ENCODE measurements around the gene ERC1.

ERC1 gene

DNA sequence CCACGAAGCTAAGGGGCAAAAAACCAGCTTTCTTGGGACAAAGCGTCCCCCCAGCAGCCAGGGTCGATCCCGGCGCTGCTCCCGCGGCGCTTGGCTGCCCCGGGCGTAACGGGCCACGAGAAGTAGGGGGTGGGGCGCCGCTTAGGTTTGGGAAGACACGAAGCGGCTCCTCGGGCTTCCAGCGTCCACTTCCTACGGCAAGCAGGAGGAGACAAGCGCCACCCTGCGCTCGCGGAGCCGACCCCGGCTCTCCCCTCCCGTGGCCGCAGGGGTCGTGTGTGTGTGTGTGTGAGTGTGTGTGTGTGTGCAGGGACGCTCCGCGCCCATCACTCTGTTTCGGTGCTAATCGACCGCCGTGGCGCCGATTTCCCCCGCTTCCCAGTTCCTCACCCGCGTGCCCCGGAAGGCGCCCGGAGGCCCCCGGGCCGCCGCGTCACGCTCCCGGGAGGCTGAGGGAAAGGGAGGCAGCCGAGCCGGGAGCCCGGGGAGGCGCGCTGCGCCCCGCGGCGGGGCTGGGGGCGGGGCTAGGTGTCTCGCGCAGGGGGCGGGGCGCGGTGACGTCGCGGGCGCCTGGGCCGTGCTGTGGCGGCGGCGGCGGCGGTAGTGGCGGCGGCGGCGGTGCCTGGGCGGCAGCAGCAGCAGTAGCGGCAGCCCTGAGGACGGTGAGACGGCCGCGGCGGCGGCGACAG is at the start of gene ERC1:
TSS of gene ERC1 (plus strand) at position 563 of the 689 bp plus-strand sequence. CDS start 36,681 bp downstream, outside the sequence.
- DNase-seq (ENCODE audit: low read depth): peak; percentile 76

DNA sequence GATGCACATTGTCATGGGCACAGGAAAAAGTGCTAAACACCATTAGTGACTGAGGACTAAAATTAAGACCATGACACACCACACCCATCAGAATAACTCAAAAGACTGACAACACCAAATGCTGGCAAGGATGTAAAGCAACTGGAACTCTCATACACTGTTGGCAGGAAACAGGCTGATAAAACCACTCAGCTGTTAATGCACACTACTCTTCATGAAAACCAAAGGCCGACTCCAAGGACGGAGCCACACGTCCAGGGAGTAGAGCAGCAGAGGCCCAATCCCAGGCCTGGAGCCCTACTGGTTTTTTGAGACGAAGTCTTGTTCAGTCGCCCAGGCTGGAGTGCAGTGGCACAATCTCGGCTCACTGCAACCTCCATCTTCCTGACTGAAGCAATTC is 48.0 kb upstream of the ERC1 start:
- DNase-seq (ENCODE audit: low read depth): no peak

DNA sequence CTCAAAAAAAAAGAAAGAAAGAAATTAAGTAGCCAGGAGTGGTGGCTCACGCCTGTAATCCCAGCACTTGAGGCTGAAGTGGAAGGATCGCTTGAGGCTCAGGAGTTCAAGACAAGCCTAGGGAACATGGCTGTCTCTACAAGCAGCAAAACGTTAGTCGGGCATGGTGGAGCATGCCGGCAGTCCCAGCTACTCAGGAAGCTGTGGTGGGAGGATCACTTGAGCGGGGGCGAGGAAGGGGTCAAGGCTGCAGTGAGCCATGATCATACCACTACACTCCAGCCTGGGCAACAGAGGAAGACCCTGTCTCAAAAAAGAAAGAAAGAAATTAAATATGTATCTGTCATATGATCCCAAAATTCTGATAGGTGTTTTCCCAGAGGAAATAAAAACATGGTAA is 46.8 kb upstream of the ERC1 start:
- DNase-seq (ENCODE audit: low read depth): no peak

DNA sequence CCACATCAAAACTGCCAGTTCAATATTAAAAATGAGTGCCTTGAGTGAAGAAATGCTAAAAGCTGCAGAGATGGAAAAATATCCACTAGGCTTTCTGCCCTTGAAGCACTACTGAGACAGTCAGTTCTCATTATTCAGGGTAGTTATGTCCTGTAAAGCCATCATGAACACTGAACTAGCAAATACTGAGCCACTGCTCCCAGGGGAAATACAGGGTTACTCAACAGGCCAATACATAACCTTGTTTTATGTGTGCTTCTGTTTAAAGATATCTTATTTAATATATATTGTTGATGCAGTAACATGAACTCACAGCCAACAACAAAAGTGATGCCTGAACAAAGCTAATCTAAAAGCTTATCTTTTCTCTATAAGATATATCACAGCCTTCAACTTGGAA is 44.8 kb upstream of the ERC1 start:
- no peak for DNase-seq (ENCODE audit: low read depth)

DNA sequence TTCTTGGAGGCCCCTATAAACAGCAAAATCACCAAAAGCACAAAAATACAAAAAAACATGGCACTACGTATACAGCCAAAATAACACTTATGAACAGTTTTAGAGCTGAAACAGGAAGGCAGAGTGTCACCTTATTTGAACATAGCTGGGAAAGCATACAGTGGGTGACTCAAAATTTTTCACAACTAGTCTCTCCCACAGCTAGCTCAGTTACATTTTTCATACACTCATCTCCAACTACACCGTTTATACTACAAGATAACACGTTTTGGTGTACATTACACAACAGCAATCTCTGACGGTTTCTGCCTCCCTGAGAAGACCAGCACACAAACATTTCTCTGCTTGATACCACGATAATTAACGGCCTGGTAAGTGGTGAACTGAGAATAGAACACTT is 44.4 kb upstream of the ERC1 start:
- no peak for DNase-seq (ENCODE audit: low read depth)

DNA sequence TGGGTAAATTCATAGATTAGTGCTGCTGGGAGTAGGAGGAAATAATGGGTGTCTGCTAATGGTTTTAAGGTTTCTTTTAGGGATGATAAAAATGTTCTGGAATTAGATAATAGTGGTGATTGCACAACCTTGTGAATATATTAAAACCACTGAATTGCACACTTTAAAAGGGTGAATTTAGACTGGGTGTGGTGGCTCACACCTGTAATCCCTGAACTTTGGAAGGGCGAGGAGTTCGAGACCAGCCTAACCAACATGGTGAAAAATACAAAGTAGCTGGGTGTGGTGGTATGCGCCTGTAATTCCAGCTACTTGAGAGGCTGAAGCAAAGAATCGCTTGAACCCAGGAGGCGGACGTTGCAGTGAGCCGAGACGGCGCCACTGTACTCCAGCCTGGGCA is 42.8 kb upstream of the ERC1 start:
- no peak for DNase-seq (ENCODE audit: low read depth)

DNA sequence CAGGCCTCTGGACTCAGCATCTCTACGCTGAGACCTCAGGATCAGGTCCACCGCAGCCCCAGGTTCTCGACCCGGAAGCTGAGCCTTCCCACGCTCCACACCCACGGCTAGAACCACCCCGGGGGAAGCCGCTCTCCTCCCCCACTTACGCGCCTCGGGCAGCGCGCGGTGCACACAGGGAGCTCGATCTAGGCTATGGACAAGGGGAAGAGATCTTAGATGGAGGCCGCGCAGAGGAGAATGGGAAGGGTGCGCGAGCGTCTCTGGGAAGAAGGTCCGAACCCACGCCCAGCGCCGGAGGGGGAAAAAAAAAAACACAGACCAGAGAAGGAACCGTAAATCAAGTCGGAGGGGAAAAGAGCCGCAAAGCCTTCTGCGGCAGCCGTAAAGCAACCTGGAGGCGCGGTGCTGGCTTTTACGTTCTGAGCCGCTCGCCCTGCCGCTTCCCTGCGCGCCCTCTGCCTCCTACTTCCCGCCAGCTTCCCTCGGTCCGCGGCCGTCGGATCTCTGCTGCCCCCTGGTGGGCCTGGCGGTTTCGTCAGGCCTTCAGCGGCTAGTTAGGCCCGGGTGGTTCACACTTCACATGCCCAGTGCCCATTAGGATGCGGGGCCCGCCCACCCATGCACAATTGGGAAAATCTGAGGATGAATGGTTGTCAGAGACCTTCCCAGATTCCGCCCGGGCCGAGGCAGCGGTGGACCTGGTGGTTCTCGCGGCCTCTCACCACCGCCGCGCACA is 41.4 kb upstream of the ERC1 start, which contains the start of gene RAD52:
TSS of gene RAD52 (minus strand) at position 242 of the 739 bp plus-strand sequence. CDS start 16,636 bp downstream, outside the sequence.
- peak; percentile 95 for DNase-seq (ENCODE audit: low read depth)

DNA sequence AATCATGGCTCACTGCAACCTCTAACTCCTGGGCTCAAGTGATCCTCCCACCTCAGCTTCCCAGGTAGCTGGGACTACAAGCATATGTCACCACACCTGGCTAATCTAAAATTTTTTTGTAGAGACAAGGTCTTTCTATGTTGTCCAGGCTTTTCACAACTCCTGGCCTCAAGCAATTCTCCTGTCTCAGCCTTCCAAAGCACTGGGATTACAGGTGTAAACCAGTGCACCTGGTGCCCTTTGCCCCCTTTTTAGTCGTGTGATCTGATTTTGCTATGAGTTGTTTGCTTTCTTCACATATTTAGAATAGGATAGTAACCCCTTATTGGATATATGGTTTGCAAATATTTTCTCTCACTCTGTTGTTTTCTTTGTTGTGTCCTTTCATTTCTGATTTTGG is 39.8 kb upstream of the ERC1 start:
- DNase-seq (ENCODE audit: low read depth): no peak

DNA sequence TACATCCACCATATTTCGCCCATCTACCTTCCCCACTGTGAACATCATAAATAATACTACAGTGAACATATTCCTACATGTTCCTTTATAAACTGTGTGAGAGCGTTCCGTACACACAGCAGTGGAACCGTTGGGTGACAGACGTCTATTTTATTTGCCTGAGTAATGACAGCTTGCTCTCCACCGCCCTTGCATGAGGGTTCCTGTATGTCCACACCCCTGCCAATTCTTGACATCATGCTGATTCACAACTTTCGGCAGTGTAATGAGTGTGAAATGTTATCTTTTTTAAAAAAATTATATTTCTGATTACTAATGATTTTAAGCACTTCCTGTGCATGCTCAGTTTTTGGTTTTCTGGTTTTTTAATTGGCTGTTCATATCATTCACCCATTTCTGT is 37.2 kb upstream of the ERC1 start:
- no peak for DNase-seq (ENCODE audit: low read depth)

DNA sequence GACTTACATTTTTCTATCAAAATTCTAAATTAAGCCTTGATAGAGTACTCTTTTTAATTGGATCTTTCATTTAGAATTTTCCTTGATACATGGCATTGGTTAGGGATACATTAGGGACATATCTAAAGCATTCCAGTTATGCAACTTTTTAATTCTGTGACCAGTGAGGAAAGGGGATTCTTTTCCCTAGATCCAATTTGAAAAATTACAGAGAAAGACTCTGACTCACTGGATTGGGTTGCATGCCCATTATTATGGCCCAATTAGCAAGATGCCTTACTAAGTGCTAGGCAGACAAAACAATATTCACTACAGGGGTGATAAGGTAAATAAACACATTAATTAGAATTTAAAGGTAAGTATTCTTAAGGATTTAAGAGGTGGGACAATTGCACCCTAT is 36.3 kb upstream of the ERC1 start:
- no peak for DNase-seq (ENCODE audit: low read depth)

DNA sequence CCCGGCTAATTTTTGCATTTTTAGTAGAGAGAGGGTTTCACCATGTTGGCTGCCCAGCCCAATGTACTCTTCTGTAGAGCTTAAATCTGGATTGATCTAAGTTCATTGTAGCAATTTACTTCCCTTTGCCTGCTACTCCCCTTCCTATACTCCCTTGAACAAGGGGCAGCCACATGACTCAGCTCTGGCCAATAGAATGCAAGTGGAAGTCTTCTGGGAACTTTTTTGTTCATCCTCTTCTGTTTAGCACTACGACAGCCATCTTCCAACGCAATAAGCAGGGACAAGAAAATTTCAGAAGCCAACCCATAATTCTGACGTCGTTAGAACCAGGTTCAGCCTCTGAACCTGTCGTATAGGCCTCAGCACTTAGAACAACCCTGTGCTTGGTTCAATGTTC is 35.1 kb upstream of the ERC1 start:
- DNase-seq (ENCODE audit: low read depth): no peak

DNA sequence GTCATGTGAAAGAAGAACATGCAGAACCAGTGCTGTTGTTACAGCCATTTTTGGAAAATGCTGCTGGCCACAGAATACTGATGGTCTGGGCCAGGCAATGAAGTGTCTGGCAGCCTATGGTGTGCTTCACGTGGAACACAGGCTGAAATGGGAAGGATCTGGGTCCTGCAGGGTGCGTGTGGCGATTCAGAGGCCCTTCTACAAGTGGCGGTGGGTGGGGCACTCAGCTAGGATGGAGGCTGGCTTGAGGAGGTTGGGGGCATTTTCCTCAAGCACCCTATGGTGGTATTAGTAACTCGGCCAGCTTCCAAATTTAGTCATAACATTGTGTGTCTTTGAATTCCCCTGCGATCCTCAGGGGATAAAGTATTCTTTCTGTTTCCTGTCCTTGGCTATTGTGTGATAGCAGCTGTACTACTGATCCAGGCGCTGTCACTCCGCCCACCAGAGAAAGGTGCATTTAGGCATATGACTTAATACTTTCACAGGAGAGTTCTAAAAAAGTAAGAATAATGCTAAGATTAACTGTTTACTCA is 32.4 kb upstream of the ERC1 start:
- no peak for DNase-seq (ENCODE audit: low read depth)

DNA sequence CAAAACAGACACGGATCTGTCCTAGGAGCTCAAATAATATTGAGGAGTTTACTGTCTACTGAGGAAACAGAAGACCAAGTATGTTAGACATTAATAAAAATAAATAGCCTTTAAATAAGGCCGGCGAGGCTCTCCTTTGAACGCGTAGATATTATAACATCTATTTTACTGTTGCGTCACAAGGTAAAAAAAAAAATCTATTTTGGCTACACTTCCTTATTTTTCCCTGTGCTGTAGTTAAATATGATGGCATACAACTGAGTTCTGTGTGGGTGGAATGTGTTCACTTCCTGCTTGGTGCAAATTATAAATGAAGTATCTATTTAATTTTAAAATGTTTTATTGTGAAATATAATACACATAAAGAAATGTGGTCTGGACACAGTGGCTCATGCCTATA is 24.3 kb upstream of the ERC1 start:
- no peak for DNase-seq (ENCODE audit: low read depth)

DNA sequence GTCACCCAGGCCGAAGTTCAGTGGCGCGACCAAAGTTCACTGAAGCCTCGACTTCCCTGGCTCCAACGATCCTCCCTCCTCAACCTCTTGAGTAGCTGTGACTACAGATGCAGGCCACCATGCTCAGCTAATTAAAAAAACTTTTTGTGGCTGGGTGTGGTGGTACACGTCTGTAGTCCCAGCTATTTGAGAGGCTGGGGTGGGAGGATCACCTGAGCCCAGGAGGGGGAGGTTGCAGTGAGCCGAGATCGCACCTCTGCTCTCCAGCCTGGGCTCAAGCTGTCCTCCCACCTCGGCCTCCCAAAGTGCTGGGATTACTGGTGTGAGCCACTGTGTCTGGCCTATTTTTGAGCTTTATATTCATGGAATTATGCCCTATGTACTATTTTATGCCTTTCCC is 23.4 kb upstream of the ERC1 start:
- no peak for DNase-seq (ENCODE audit: low read depth)

DNA sequence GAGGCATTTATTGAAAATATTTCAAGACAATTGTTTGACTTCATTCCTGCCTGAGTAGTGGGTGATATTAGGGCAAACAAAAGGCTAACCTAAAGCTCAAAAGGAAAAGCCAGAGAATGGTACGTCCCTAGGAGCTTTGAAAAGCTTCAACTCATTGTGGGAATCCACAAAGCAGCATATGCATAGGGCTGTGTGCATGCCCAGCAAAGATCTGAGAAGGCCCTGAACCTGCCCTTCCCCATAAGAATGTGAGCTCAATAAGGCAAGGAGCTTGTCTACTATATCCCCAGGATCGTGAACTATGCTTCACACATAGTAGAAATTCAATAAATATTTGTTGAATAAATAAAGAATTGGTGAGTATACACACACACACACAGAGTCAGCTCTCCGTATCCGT is 22.5 kb upstream of the ERC1 start:
- no peak for DNase-seq (ENCODE audit: low read depth)

DNA sequence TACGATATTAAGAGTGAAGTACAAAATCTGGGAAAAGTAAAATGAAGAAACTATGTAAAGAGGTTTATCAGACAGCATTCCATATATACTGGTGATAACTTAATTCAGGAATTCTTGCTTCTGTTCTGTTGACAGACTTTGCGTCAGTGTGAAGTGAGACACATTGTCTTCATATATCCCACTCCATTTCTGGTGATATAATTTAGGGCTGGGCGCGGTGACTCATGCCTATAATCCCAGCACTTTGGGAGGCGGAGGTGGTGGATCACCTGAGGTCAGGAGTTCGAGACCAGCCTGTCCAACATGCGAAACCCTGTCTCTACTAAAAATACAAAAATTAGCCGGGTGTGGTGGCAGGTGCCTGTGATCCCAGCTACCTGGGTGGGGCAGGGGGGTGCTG is 21.2 kb upstream of the ERC1 start:
- no peak for DNase-seq (ENCODE audit: low read depth)

DNA sequence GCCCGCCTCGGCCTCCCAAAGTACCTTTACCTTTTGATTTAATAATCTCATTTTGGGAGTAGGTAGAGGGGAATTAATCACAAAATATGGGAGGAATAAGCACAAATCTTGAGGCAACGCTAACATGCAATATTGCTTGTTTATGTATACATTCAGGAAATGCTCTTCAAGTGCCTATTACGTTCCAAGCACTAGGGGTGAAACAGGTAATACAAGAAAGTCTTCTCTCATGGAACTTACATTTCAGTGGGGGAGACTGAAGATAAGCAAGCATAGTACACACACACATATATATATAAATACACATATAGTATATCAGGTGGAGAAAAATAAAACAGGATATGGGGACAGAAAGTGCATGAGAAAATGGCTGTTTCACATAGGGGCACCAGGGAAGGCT is 19.0 kb upstream of the ERC1 start:
- no peak for DNase-seq (ENCODE audit: low read depth)

DNA sequence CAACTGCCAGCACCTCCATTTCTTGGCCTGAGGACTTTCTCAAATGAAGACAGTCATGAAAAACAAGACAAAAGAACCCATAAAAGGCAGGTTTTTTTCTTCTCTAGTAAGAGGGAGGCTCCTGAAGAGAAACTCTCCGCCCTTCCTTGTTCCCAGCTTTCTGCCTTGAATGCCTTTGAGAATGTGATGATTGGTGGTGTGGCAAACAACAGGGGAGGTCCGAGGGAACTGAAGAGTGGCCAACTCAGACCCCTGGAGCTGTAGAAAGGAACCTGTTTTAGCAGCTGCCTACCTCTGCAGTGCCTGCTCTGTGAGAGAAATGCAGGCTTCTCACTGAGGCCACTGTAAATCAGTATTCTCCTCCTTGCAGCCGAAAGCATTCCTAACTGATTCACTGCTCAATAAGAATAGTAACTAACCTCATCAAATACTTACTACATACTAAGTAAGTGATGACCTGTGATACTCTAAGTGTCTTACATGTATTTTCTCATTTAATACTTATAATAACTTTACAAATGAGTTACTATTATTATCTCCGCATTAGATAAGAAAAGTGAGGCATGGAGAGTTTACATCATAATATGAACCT is 16.7 kb upstream of the ERC1 start:
- DNase-seq (ENCODE audit: low read depth): no peak

DNA sequence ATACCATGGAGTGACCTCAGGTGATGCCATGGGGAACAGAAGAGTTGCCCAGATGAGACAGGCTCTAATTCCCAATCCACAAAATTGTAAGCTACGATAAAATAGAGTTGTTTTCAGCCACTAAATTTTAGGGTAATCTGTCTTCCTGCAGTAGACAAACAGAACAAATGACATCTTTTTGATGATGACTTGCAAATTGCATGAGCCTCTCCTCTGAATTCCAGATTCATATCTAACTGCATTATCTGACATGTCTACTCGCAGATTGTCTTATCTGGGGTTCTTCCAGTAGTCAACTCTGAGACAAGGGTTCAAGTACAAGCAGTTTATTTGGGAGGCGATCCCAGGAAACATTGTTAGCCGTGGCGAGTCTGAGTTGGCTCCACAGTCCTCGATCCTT is 14.4 kb upstream of the ERC1 start:
- no peak for DNase-seq (ENCODE audit: low read depth)

DNA sequence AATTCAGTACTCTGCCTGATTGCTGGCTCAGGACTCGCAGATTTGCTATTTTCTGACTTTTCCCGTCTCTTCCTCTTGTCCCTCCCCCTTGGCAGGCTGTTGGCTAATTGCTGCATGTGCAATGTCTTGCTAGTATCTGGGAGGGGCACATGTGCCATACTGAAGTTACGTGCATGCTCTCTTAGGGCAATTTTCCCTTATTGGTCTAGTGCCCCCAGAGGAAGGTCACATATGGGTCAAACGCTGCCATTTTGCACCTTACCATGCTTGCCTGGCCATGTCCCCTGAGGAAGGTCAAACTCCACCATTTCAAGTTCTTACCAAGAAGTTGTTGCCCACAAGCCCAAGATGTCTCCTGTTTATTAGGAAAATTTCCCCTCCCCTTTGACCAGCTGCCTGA is 13.9 kb upstream of the ERC1 start:
- no peak for DNase-seq (ENCODE audit: low read depth)

DNA sequence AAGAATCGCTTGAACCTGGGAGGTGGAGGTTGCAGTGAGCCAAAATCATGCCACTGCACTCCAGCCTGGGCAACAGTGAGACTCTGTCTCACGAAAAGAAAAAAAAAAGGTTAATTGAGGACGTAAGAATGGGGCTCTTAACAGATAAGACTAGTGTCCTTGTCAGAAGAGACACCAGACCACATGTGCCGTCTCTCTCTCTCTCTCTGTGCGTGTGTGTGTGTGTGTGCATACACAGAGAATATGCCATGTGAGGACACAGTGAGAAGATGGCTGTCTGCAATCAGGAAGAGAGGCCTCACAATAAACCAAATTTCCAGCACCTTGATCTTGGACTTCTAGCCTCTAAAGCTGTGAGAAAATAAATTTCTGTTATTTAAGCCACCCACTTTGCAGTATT is 11.7 kb upstream of the ERC1 start:
- DNase-seq (ENCODE audit: low read depth): no peak

DNA sequence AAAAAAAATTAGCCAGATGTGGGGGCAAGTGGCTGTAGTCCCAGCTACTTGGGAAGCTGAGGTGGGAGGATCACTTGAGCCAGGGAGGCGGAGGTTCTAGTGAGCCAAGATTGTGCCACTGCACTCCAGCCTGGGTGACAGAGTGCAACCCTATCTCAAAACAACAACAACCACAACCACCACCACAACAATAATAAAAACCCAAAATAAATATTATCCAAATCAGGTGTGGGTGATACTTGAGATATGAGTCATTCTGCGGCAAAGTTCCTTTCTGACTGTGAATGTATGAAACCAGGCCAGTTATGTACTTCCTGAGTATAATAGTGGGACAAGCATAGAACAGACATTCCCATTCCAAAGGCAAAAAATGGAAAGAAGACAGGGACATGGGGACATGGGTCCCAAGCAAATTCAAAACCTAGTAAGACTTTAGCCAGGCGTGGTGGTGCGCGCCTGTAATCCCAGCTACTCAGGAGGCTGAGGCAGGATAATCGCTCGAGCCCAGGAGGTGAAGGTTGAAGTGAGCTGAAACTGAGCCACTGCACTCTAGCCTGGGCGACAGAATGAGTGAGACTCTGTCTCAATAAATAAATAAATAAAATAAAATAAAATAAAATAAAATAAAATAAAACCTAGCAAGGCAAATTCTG is 9.7 kb upstream of the ERC1 start:
- no peak for DNase-seq (ENCODE audit: low read depth)

DNA sequence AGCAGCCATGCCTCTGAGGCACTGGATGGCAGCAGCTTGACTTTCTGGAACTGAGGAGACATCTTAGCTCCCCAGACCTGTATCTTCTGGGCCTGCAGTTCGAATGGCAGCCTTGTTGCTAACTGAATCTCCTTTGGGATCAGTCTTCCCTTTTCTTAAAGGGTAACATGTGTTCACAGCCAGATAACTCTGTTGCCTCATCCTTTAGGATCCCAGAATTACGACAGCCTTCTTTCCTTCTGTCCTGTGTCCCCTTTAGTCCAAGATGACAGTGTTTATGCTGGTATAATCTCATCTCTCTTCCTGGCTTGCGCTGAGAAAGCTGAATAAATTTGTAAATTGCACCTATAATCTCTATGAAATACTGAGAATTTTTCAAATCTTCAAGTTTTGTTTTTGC is 9.1 kb upstream of the ERC1 start:
- no peak for DNase-seq (ENCODE audit: low read depth)

Measured in stimulated activated CD8-positive, alpha-beta memory T cell treated with anti-CD3 and anti-CD28 coated beads, Interleukin-4, amount 100 ng/mL, for 24 hours (primary cell).